HFF-Myc (cell line): ENCODE measurements around the gene MDM2.
"Not testable (repeated sequence)": the region's sequence is repeated elsewhere in the genome, so short reads cannot be mapped to it uniquely, and the experiment has no call there.

ENCODE experiments used
- DNase-seq: peaks from one replicate; pipeline ENCODE4 v3.0.0-alpha.2; 2011; ENCODE audit warnings: low read depth; ENCODE audit errors: extremely low read depth
- H3K4me3 ChIP-seq: replicated peaks from 2 replicates; pipeline ENCODE4 v1.5.1; 2011; ENCODE audit warnings: low read depth, mild to moderate bottlenecking, control low read depth, low read length
- TF ChIP-seq, protein P1 (sequence below): IDR thresholded peaks from 2 replicates; pipeline ENCODE4 v1.5.1; 2012; ENCODE audit warnings: mild to moderate bottlenecking, low read depth, low read length, control low read depth; ENCODE audit errors: missing control alignments

MDM2 gene

DNA sequence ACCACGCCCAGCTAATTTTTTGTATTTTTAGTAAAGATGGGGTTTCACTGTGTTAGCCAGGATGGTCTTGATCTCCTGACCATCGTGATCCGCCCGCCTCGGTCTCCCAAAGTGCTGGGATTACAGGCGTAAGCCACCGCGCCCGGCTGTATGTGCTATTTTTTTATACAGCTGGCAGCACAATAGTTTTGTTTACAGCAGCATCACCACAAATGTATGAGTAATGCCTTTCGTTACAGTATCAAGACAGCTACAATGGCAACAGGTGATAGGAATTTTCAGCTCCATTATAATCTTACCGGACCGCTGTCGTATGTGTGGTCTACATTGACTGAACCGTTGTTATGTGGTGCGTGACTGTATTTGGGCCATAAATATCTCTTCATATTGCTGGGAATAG is 11.6 kb upstream of the MDM2 start:
- no peak overlapping the region for H3K4me3 ChIP-seq
- TF ChIP-seq, protein P1, sequence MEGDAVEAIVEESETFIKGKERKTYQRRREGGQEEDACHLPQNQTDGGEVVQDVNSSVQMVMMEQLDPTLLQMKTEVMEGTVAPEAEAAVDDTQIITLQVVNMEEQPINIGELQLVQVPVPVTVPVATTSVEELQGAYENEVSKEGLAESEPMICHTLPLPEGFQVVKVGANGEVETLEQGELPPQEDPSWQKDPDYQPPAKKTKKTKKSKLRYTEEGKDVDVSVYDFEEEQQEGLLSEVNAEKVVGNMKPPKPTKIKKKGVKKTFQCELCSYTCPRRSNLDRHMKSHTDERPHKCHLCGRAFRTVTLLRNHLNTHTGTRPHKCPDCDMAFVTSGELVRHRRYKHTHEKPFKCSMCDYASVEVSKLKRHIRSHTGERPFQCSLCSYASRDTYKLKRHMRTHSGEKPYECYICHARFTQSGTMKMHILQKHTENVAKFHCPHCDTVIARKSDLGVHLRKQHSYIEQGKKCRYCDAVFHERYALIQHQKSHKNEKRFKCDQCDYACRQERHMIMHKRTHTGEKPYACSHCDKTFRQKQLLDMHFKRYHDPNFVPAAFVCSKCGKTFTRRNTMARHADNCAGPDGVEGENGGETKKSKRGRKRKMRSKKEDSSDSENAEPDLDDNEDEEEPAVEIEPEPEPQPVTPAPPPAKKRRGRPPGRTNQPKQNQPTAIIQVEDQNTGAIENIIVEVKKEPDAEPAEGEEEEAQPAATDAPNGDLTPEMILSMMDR = no peak
- no peak for DNase-seq

DNA sequence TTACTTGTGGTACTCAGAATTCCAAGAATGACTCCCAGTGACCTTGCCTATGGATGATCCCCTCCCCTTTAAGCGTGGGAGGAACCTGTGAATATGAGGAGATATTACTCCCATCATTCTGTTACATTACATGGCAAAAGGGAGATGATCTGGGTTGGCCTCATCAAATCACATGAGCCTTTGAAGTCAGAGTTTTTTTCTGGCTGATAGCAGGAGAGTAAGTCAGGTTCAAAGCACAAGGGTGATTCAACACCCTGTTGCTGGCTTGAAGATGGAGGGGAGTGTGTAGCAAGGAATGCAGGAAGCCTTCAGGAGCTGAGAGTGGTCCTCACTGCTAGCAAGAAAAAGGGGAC is 9.1 kb upstream of the MDM2 start:
- DNase-seq = no peak
- TF ChIP-seq, protein P1 = no peak
- H3K4me3 ChIP-seq = no peak overlapping the region

DNA sequence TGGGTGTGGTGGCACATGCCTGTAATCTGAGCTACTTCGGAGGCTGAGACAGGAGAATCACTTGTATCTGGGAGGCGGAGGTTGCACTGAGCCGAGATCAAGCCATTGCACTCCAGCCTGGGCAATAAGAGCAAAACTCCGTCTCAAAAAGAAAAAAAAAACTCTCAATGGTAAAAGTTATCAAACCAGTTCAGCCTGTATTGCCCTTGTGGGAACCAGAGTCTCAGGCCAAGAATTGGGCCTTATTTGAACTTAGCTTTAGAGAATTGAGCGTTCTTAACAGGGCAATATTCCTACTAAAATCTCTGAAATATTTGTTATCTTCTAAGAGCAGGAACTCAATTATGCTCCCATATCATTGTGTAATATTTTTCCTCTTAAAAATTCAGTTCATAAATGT is 7.7 kb upstream of the MDM2 start:
- no peak overlapping the region for H3K4me3 ChIP-seq
- DNase-seq = no peak
- TF ChIP-seq, protein P1 = no peak

DNA sequence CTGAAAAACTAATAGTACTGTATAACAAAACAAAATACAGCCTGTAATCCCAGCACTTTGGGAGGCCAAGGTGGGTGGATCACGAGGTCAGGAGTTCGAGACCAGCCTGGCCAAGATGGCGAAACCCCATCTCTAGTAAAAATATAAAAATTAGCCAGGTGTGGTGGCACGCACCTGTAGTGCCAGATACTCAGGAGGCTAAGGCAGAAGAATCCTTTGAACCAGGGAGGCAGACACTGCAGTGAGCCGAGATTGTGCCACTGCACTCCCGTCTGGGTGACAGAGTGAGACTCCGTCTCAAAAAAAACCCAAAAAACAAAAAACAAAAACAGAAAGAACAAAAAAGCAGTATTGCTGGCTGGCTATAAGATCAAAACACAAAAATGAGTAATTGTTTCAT is 6.9 kb upstream of the MDM2 start:
- DNase-seq, H3K4me3 ChIP-seq: not testable (repeated sequence)

DNA sequence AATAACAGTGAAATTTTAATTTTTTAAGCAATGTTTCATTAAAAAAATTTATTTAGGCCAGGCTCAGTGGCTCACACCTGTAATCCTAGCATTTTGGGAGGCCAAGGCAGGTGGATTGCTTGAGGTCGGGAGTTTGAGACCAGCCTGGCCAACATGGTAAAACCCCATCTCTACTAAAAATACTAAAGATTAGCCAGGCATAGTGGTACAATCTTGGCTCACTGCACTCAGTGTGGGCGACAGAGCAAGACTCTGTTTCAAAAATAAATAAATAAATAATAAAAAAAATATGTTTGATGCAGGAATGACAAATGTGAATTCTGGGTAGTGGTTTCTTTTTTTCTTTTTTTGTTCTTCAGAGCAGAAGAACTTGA is 5.6 kb upstream of the MDM2 start:
- not testable (repeated sequence) for H3K4me3 ChIP-seq, DNase-seq

DNA sequence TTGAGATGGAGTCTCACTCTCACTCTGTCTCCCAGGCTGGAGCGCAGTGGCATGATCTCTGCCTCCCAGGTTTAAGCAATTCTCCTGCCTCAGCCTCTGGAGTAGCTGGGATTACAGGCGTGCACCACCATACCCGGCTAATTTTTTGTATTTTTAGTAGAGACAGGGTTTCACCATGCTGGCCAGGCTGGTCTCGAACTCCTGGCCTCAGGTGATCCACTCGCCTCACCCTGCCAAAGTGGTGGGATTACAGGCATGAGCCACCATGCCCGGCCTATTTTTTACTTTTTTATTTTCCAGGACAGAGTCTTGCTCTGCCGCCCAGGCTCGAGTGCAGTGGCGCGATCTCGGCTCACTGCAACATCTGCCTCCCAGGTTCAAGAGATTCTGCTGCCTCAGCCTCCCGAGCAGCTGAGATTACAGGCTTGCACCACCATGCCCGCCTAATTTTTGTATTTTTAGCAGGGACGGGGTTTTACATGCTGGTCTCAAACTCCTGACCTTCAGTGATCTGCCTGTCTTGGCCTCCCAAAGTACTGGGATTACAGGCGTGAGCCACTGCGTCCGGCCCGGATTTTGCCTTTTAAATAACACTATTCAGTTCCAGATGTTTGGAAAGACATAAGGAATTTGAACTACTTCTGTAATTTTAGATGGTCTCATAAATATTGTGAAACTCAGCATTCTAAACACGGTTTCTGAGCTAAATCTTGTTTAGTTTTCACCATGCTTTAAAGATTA is 4.9 kb upstream of the MDM2 start:
- not testable (repeated sequence) for H3K4me3 ChIP-seq, DNase-seq

DNA sequence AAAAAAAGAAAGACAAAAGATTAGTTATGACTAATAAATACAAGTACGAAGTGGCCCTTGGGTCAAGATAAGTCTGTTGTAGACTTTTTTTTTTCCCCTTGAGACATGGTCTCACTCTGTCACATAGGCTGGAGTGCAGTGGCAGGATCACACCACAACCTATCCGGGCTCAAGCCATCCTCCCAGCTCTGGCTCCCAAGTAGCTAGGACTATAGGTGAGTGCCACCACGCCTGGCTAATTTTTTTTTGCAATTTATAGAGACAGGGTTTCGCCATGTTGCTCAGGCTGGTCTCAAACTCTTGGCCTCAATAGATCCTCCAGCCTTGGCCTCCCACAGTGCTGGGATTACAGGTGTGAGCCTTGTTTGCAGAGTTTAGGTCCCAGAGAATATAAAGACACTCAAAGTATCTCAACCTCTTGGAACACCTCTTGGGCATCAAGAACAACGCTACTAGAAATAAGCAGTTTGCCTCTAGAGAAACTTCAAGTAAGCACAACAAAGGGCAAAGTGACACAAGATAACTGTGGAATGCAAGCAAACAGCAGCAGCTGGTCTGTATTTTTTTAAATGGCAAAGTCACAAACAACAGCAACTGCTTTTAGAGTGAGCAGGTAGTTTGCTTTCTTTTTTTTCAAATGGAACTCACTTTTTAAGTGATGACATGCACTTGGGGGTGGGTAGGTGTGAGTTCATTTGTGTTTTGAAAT is 3.9 kb upstream of the MDM2 start:
- DNase-seq = no peak
- TF ChIP-seq, protein P1 = no peak
- H3K4me3 ChIP-seq = no peak overlapping the region

DNA sequence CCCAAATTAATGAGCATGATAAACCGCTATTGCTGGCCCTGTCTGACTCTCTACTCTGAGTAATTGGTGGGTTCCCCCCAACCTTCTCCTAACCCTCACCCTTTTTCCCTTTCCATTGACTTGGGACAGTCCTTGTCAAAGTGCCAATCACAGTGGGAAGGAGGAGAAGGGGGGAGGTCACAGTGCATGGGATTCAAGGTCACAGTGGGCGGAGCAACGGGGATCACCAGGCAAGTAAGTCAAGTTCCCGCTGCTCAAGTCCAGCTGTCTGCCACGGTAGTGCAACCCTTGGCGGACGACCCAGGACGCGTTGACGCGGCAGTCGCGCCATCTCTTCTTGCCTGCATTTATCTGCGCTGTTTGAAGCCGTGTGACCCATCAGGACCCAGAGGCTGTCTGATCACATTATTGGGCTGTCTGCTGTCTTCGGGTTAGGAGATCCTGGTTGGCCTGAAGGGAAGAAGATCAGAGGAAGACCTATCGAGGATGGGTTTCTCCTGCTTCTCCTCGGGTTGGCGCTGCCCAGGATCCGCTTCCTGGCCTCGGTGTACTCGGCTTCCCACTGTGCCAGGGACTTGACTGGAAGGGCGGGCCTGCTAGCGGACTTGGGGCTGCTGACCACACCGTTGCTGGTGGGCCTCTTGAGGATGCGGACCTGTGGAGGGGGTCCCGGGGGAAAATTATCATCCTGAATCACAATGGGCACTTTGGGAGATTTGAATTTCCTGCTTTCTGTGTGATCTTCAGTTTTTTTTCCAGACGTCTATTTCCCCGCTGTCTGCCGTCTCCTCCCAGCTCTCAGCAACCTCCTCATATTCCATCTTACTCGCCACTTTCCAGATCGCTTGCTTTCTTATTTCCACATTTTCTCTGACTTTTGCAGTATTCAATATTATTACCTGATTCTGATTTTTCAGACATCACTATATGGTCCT is 3.1 kb upstream of the MDM2 start:
- DNase-seq = no peak
- TF ChIP-seq, protein P1 = no peak
- no peak overlapping the region for H3K4me3 ChIP-seq
